Measurements from ENCODE around the gene REN.

REN gene

DNA sequence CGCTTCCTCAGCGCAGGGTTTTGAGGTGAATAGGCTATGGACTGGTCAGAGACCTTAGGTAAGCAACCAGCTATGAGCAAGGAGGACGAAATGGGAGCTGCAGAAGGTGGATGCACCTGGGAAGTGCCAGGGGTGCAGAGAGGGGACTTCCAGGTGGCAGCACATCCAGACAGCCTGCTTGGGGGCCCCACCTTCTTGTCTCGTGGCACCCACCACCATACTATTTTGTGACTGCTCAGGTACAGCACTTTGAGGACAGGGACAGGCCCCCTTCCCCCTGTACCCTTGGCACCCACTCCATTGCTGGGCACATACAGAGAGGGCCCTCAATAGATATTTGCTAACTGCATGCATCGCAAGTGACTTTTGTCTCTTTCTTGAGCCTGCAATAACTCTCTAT lies 30.9 kb upstream of the REN start:
- no peak for ATAC-seq (replicated peaks)

DNA sequence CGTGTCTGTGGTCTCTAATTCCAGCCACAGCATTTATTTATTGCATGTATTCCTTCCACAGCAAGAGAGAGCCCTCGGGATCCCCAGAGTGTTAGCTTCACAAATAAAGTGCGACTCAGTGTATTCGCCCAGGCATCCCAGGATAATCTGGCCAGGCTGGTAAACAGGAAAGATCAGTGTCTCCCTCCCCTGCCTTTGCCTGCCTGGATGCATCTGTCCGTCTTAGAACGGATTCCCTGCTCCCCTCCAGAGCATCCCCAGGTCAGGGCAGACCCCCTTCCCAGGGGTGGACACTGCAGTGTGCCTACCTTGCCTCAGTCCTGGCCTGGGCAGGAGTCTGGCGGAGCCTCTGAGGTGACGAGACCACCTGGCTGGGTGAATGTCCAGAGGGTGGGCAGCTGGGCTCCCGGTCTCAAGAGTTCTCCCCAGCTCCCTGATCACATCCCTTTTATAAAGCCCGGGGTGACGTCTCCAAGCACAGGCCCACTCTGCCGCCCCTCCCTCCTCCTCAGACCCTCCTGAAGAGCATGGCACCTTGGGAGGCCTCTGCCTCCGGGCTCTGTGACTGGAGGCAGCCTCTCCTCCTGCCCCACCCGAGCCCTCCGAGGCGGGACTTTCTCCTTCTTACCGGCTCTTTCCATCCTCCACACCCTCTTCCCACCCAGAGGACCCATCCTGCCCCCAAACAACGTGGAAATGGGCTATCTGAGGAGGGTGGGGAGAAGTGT lies 30.1 kb upstream of the REN start, which contains the start of gene KISS1:
KISS1 (minus strand) TSS at position 424 of the 728 bp plus-strand sequence. CDS start 3,615 bp downstream, outside the sequence.
- Mint-ChIP-seq H3K27me3 (peaks cover 22 to 33% of the 10 kb centered on the region in 2 donors), H3K9me3 (no peaks in the 10 kb centered on the region)

More for the DNA sequence above, 30.9 kb upstream of the REN start:
- DNase-seq = no peak
- H3K4me3 Mint-ChIP-seq = no peak overlapping the region
- peaks cover 17 to 30% of the 10 kb centered on the region in 2 donors for H3K27me3 Mint-ChIP-seq
- H3K4me1 Mint-ChIP-seq = peaks cover 5 to 8% of the 10 kb centered on the region in 2 donors
- no peaks in the 10 kb centered on the region for H3K36me3 Mint-ChIP-seq
- H3K9me3 Mint-ChIP-seq = no peaks in the 10 kb centered on the region
- H3K27ac Mint-ChIP-seq = no peak overlapping the region

DNA sequence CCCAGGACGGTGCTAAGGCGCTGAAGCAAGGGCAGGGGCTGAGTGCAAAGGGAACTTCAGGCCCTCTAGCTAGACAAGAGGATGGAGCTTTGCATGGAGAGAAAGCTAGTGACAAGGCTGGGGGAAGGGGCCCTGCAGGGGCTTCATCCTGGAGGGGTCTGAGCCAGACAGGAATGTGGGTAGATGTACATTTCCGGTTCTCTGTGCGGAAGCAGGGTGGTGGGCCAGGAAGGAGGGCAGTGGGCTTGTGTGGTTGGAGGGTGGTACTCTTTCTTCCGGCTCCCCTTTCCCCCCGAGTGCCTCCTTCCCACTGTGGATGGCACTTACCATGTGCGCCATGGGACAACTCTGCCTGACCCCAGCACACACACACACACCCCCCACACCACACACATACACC lies 28.6 kb upstream of the REN start:
- Mint-ChIP-seq H3K27ac (no peak overlapping the region), H3K4me1 (peaks cover 10 to 11% of the 10 kb centered on the region in 2 donors), H3K9me3 (no peaks in the 10 kb centered on the region), H3K27me3 (peaks cover 26 to 42% of the 10 kb centered on the region in 2 donors), H3K36me3 (no peaks in the 10 kb centered on the region), H3K4me3 (no peak overlapping the region)
- DNase-seq = no peak
- no peak for ATAC-seq (replicated peaks)

More for the DNA sequence above, 30.1 kb upstream of the REN start, which contains the start of gene KISS1:
- Mint-ChIP-seq H3K27ac (no peak within 1 kb of the TSS), H3K4me3 (no peak within 1 kb of the TSS), H3K36me3 (no peaks in the 10 kb centered on the region), H3K4me1 (peaks cover 5 to 8% of the 10 kb centered on the region in 2 donors)
- ATAC-seq (replicated peaks) (no peak), DNase-seq (no peak)

DNA sequence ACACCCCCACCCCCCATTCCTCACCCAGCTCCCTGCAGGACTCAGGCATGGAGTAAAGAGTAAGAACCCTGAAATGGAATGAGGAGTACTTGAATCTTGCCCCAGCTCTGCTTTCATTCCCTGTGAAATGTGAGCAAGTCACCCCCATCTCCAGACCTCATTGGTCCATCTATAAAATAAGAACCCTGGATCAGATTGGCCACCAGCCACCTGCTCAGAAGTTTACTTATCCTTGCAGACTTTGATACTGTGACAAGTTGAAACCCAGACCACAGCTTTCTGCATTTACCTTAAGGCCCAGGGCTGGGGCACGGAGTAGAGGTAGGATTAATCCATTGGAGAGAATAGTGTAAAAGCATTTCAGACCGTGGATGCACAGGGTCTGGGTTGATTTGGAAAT lies 27.9 kb upstream of the REN start:
- DNase-seq (no peak), ATAC-seq (replicated peaks) (no peak)
- Mint-ChIP-seq H3K27me3 (peaks cover 33 to 47% of the 10 kb centered on the region in 2 donors), H3K9me3 (no peaks in the 10 kb centered on the region), H3K36me3 (no peaks in the 10 kb centered on the region), H3K4me1 (peaks cover 17 to 18% of the 10 kb centered on the region in 2 donors), H3K4me3 (no peak overlapping the region), H3K27ac (no peak overlapping the region)

DNA sequence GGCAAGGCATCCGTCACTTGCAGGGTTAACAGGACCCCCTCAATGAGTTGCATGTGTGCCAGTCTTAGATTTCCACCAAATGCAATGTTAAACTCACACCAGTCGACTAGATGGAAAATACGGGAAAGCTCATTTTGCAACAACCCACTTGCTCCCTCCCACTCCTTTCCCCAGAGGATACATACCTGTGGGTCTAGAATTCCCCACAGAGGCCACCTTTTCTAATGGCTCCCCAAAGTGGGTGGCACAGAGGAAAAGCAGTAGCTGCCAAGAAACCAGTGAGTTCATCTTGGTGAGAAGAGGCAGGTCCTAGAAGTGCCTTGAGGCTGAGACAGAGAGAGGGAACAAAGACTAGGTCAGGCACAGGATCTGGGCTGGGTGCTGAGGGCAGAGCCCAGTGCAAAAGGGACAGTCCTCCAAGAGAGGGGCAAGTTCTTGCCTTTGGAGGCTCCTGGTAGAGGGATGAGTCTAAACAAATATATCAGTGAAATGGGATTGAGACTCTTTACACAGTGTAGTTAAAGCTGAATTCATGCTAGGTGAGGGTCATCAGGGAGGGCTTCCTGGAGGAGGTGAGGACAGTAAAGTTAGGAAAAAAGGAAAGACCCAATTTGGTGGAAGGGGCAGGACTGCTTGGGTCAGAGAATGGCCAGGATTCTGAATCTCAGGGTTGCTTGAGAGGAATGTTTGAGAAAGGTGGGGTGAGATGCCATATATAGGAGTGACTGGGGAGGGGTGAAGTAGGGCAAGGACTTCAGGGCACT lies 26.6 kb upstream of the REN start:
- no peaks in the 10 kb centered on the region for H3K36me3 Mint-ChIP-seq
- H3K9me3 Mint-ChIP-seq = no peaks in the 10 kb centered on the region
- no peak overlapping the region for H3K27ac Mint-ChIP-seq
- H3K4me1 Mint-ChIP-seq = peaks cover 22 to 23% of the 10 kb centered on the region in 2 donors
- DNase-seq (no peak), ATAC-seq (replicated peaks) (no peak)
- peaks cover 41 to 50% of the 10 kb centered on the region in 2 donors for H3K27me3 Mint-ChIP-seq
- no peak overlapping the region for H3K4me3 Mint-ChIP-seq

DNA sequence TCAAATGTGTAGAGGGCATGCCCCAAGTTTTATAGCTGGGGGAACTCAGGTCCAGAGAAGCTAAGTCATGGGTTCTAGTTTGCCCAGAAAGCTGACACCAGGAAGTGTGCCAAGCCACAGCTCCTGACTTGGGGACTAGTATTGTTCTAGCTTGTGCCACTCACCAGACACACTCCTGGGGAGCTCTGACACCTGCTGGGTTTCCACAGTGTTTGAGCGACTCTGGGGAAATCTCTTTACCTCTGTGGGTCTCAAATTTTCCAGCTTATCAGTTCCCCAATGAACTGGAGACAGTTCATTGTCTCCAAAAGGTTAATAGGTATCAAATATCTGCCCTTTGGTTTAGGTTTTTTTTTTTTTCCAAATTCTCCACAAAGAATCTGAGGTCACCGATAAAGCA lies 25.9 kb upstream of the REN start:
- peaks cover 48 to 58% of the 10 kb centered on the region in 2 donors for H3K27me3 Mint-ChIP-seq
- ATAC-seq (replicated peaks) = no peak
- peaks cover 22 to 23% of the 10 kb centered on the region in 2 donors for H3K4me1 Mint-ChIP-seq
- H3K27ac Mint-ChIP-seq = no peak overlapping the region
- DNase-seq = no peak
- H3K4me3 Mint-ChIP-seq = no peak overlapping the region
- H3K36me3 Mint-ChIP-seq = no peaks in the 10 kb centered on the region
- no peaks in the 10 kb centered on the region for H3K9me3 Mint-ChIP-seq

DNA sequence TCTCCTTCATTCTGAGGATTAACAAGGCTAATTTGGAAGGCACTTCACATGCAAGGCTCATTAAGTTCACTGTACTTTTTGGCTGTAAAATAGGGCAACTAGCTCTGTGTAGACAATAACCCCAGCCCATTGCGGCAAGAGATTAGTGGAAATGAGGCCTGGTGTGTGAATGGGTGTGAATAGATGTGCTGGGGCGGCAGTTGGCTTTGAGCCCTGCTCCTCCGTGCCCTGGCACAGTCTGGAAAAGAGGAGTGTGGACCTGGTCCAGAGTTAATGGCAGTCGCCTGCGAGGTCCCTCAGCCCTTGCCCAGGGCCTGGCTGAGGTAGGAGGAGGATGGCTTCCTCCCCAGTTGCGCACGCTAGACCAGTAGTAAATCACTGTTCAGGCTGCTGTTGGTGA lies 25.3 kb upstream of the REN start:
- ATAC-seq (replicated peaks) (no peak), DNase-seq (no peak)
- H3K4me3 Mint-ChIP-seq = no peak overlapping the region
- H3K4me1 Mint-ChIP-seq = peaks cover 22 to 23% of the 10 kb centered on the region in 2 donors
- H3K9me3 Mint-ChIP-seq = no peaks in the 10 kb centered on the region
- peaks cover 54 to 61% of the 10 kb centered on the region in 2 donors for H3K27me3 Mint-ChIP-seq
- H3K27ac Mint-ChIP-seq = no peak overlapping the region
- no peaks in the 10 kb centered on the region for H3K36me3 Mint-ChIP-seq

DNA sequence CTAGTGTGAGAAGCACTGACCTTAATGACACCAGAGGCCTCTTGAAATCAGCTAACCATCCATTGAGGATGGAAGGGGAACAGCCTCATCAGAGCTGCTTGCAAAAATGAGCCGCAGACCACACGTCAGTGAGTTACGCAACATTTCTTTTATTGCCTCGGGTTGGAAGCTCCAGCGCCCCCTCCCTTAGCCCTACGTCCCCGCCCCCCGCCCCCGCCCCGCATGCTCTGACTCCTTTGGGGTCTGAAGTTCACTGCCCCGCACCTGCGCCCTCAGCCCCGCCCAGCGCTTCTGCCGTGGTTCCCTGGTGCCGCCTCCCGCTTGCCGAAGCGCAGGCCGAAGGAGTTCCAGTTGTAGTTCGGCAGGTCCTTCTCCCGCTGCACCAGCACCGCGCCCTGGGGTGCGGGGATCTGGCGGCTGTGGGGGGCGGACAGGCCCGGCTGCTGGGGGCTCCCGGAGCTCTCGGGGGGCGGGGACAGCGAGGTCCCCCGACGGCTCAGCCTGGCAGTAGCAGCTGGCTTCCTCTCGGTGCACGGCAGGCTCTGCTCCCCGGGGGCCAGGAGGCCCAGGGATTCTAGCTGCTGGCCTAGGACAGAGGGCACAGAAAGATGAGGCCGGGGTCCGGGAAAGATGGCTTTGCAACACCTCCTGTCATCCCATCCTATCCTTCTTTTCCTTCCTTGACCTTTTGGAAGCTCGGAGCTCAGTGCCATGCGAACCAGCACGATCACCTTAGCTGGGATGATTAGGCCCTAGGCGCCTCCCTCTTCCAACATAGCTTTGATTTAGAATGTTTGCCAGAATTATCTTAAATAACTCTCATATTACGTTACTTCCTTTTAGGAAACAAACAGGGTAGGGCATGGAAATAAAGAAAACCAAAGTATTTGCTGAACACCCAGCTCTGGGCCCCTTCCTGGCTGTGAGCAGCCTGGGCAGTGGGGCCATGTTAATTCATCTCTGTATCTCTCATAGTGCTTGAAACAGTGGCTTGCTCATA lies 24.4 kb upstream of the REN start:
- Mint-ChIP-seq H3K9me3 (no peaks in the 10 kb centered on the region), H3K27me3 (peaks cover 54 to 60% of the 10 kb centered on the region in 2 donors), H3K36me3 (no peaks in the 10 kb centered on the region), H3K4me1 (peaks cover 22 to 23% of the 10 kb centered on the region in 2 donors), H3K4me3 (peak overlapping the region; percentile 14 to 56), H3K27ac (no peak overlapping the region)
- DNase-seq (peak; percentile 15), ATAC-seq (replicated peaks) (peak; percentile 66 to 73)

DNA sequence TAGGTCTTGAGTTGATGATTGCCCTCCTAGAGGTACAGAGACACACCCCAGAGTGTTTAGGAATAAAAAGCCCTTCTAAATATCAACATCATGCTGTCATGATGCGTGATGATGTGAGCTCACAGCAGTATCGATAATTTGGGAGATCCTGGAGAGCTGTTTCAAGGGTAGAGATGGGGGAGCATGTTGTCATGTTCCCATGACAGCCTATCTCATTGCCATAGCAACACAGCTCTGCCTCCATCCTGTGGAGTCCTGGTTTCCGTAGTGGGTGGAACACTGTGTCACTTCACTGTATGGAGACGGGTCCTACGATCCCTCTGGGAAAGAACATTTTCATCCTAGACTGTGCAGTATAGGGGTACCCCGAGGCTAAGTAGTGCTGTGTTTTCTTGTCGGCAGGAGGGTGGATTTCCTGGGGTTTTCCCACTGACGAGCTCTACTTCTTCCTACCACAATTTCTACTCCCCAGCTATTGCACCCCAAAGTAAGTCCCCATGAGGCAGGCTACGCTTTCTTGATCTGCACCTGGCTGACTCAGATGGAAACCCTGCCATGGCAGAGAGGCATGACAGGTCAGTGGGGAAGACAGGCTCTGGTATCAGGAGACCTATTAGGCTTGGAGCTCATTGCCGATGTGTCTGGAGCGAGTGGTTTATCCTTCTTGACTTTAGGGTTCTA lies 23.0 kb upstream of the REN start:
- peak overlapping the region in 1 of 2 donors; percentile 18 for H3K4me3 Mint-ChIP-seq

DNA sequence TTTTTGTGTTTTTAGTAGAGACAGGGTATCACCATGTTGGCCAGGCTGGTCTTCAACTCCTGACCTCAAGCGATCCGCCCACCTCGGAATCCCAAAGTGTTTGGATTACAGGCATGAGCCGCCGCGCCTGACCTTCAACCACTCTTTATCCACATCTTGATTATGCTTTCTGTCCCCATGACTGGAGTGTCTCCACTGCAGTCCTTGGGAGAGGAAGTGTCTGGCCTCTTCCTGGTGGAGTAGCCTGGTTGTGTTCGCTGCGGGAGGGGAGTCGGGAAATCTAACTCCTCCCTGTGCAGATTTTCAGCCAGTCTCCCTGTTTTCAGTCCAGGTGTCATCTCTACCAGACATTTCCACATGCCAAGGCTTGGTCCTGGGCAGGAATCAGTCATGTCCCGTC lies 20.5 kb upstream of the REN start:
- no peaks in the 10 kb centered on the region for H3K9me3 Mint-ChIP-seq
- H3K36me3 Mint-ChIP-seq = no peaks in the 10 kb centered on the region
- no peak for ATAC-seq (replicated peaks)
- no peak overlapping the region for H3K27ac Mint-ChIP-seq
- peaks cover 14 to 16% of the 10 kb centered on the region in 2 donors for H3K4me1 Mint-ChIP-seq
- DNase-seq = no peak
- H3K27me3 Mint-ChIP-seq = peaks cover 41 to 45% of the 10 kb centered on the region in 2 donors
- no peak overlapping the region for H3K4me3 Mint-ChIP-seq

More for the DNA sequence above, 23.0 kb upstream of the REN start:
- H3K4me1 Mint-ChIP-seq = peaks cover 16% of the 10 kb centered on the region in 2 donors
- H3K27me3 Mint-ChIP-seq = peaks cover 54 to 55% of the 10 kb centered on the region in 2 donors
- H3K27ac Mint-ChIP-seq = no peak overlapping the region
- peak; percentile 53 to 85 for ATAC-seq (replicated peaks)
- DNase-seq = peak; percentile 37
- no peaks in the 10 kb centered on the region for H3K9me3 Mint-ChIP-seq
- H3K36me3 Mint-ChIP-seq = no peaks in the 10 kb centered on the region

DNA sequence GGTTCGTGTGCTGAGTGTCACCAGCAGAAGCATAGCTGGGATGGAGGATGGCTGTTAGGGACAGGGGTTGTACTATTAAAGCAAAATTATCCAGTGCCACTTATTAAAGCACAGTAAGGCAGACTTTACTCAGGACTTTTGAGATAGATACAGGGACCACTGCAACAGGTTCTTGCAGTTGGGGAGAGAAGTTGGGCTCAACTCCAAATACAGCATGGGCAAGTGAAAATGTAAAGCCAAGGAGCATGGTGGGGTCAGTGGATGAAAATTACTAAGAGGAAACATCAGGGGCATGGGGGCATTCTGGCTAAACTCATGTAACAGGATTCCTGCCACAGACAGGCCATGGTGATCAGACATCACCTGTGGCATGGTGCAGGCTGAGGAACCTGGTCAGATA lies 15.0 kb upstream of the REN start:
- Mint-ChIP-seq H3K4me3 (no peak overlapping the region), H3K27me3 (peaks cover 0 to 5% of the 10 kb centered on the region in 2 donors), H3K27ac (no peak overlapping the region), H3K36me3 (no peaks in the 10 kb centered on the region), H3K9me3 (no peaks in the 10 kb centered on the region), H3K4me1 (no peaks in the 10 kb centered on the region)
- DNase-seq (no peak), ATAC-seq (replicated peaks) (no peak)

DNA sequence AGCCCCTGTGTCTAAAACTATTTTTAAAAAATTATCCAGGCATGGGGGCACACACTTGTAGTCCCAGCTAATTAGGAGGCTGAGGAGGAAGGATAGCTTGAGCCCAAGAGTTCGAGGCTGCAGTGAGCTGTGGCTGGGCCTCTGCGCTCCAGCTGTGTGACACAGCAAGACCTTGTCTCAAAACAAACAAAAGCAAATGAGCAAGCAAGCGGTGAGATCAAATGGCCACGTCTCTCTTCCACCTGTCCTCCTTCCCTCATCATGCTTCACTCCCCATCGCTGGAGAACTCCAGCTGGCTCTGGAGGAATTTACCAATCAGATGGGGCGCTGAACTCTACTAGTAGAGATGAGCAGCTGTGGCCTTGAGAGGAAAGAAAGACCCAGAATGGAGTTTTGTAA lies 14.0 kb upstream of the REN start:
- H3K27ac Mint-ChIP-seq = no peak overlapping the region
- no peaks in the 10 kb centered on the region for H3K4me1 Mint-ChIP-seq
- DNase-seq (no peak), ATAC-seq (replicated peaks) (no peak)
- H3K9me3 Mint-ChIP-seq = no peaks in the 10 kb centered on the region
- no peaks in the 10 kb centered on the region for H3K36me3 Mint-ChIP-seq
- H3K4me3 Mint-ChIP-seq = no peak overlapping the region
- H3K27me3 Mint-ChIP-seq = peaks cover 0 to 5% of the 10 kb centered on the region in 2 donors

DNA sequence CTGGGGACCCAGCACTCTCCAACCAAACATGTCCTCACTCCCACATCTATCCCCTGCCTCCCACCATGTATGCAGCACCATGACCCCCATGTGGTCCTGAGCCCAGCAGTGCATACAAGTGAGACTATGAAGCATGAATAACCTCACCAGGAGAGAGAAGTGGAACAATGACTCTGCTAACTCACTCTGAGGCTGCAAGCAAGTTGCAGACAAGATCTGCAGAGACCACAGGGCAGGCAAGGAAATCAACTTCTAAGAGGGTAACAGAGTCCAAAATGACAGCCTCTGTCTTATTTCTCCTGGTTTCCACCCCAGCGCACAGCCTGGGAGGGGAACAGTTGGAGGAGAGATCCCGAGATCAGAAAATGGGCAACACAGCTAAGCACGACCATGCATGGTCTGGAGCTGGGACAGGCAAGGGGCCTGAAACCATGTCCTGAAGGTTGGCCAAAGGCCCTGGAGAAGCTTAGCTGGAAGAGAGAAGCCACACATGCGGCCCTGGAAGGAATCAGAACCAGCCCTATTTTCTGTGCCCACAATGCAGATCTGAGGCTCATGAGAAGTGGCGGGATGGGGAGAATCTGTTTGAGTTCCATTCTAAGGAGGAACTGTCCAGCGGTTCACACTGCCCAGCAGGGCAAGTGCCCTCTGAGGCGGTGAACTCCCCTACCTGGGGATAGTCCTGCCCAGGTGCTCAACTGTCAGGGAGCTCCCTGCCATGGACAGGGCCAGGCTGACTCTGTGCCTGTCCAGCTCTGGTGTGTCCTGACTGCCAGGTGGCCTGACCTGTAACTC lies 12.5 kb upstream of the REN start:
- no peaks in the 10 kb centered on the region for H3K4me1 Mint-ChIP-seq
- peaks cover 0 to 6% of the 10 kb centered on the region in 2 donors for H3K27me3 Mint-ChIP-seq
- no peak overlapping the region for H3K4me3 Mint-ChIP-seq
- H3K36me3 Mint-ChIP-seq = no peaks in the 10 kb centered on the region
- DNase-seq = no peak
- H3K27ac Mint-ChIP-seq = no peak overlapping the region
- no peaks in the 10 kb centered on the region for H3K9me3 Mint-ChIP-seq
- peak; percentile 43 to 54 for ATAC-seq (replicated peaks)
